ENCODE measurements around the gene DNAJC13. TPM values are rescaled to one million over a fixed set of nuclear protein-coding genes. Genes with fewer than 3 reads are reported as not detected.

Gene DNAJC13
- total and polyA plus RNA-seq, 2 of the 8 experiments (the other 6 are each of a cell fraction or from before 2014, with no cell fraction given) = 7.9 to 28.8 TPM

DNA sequence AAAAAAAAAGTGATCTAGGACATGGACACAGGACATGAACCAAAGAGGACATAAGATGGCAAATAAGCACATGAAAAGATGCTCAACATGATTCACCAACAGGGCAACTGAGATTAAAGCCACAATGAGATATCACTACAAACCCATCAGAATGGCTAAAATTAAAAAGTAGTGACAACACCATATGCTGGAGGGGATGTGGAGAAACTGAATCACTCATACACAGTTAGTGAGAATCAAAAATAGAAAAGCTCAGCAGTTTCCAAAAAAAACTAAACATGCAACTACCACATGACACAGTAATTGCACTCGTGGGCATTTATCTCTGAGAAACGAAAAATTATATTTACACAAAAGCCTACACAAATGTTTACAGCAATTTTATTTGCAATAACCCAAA, 151.9 kb downstream of the DNAJC13 start:
- Histone ChIP-seq H3K4me2 (ENCODE audit: insufficient read depth in 1 of 2, low read depth in 2 of 2, low read length in 2 of 2) (no peak overlapping the region), H3K14ac (ENCODE audit: insufficient read length) (no peak overlapping the region), H4K91ac (replicated peaks; ENCODE audit: insufficient read length, low read length) (no peak overlapping the region), H3K27ac (ENCODE audit: low read depth, low read length) (no peak overlapping the region), H3K4me1 (replicated peaks in 1 of 4; ENCODE audit: control insufficient read depth in 3 of 4, insufficient read depth in 4 of 4, low read length in 3 of 4) (no peaks in the 10 kb centered on the region), H3K23ac (ENCODE audit: insufficient read length) (no peak overlapping the region), H4K5ac (ENCODE audit: insufficient read length, low read depth, low read length) (no peak overlapping the region), H2AK5ac (ENCODE audit: low read depth, low read length) (no peak overlapping the region), H3K56ac (replicated peaks; ENCODE audit: insufficient read length, low read depth, low read length) (no peak overlapping the region), H4K20me1 (replicated peaks in 1 of 2; ENCODE audit: control insufficient read depth in 1 of 2, insufficient read depth in 2 of 2, low read length in 2 of 2) (no peaks in the 10 kb centered on the region), H2BK12ac (ENCODE audit: low read depth, low read length) (no peak overlapping the region), H2BK20ac (ENCODE audit: low read length) (no peak overlapping the region), H3K9ac (replicated peaks in 1 of 4; ENCODE audit: extremely low read depth in 1 of 4, low read depth in 3 of 4, low read length in 3 of 4) (no peak overlapping the region), H3K79me1 (ENCODE audit: low read depth, low read length) (no peaks in the 10 kb centered on the region), H3K4ac (replicated peaks; ENCODE audit: insufficient read length, low read depth, low read length) (no peak overlapping the region), H3K9me3 (ENCODE audit: insufficient read depth in 2 of 2, low read depth in 1 of 2, low read length in 1 of 2) (no peaks in the 10 kb centered on the region; a peak in 1 of 4 replicates), H2AFZ (ENCODE audit: low read length) (no peak overlapping the region), H3K79me2 (ENCODE audit: control insufficient read depth in 1 of 2, insufficient read depth in 2 of 2, low read length in 2 of 2) (no peaks in the 10 kb centered on the region), H3K23me2 (ENCODE audit: low read depth, low read length) (no peaks in the 10 kb centered on the region), H3K27me3 (replicated peaks in 1 of 4; ENCODE audit: control insufficient read depth in 3 of 4, extremely low read depth in 1 of 4, insufficient read depth in 3 of 4, low read length in 3 of 4) (no peaks in the 10 kb centered on the region), H4K8ac (ENCODE audit: extremely low read depth, insufficient read depth, low read length) (no peak overlapping the region; the same call in 1 of the 2 replicates), H2BK5ac (ENCODE audit: low read depth, low read length) (no peak overlapping the region), H2BK120ac (replicated peaks; ENCODE audit: low read depth, low read length) (no peak overlapping the region), H3K4me3 (ENCODE audit: extremely low read depth in 1 of 4, insufficient read depth in 2 of 4, low read depth in 3 of 4, low read length in 4 of 4) (no peak overlapping the region), H3K18ac (ENCODE audit: extremely low read depth, low read length) (no peak overlapping the region), H2BK15ac (ENCODE audit: low read length) (no peak overlapping the region), H3K36me3 (ENCODE audit: control insufficient read depth in 2 of 4, insufficient read depth in 4 of 4, low read length in 3 of 4) (no peaks in the 10 kb centered on the region; a peak in 1 of 8 replicates)
- ChIA-PET POLR2A (ENCODE audit: partially characterized antibody) (no interaction called here), CTCF (ENCODE audit: partially characterized antibody) (no interaction called here)
- 98% methylated on average over 2 of the region's 2 CpGs; no CpG with 5 or more reads in 1 of the 2 experiments for WGBS, 2 experiments (ENCODE audit: extremely low coverage in 1 of 2, insufficient coverage in 1 of 2, insufficient read length in 1 of 2, insufficient replicate concordance in 2 of 2, low coverage in 1 of 2, low lambda C conversion rate in 2 of 2, missing lambda C conversion rate in 1 of 2)
- DNase-seq (ENCODE audit: low read depth in 1 of 2, low spot score in 2 of 2) = no peak
- FAIRE-seq = no peak
- TF ChIP-seq MAX (IDR thresholded peaks at IDR 0.05) (no peak), JUND (IDR thresholded peaks at IDR 0.05; ENCODE audit: low read length) (no peak), RFX5 (IDR thresholded peaks at IDR 0.05; ENCODE audit: borderline replicate concordance, low read depth, low read length) (no peak), CHD2 (IDR thresholded peaks at IDR 0.05; ENCODE audit: low read length) (no peak)
